ENCODE results near the gene ERBB4. TPM values are rescaled to one million over a fixed set of nuclear protein-coding genes. Genes with fewer than 3 reads are reported as not detected.
A peak's percentile ranks its signal among the peaks of the same experiment; 100 is the strongest.

ERBB4 gene
- polyA plus RNA-seq, 6 donors from 2014 or later: not detected

DNA sequence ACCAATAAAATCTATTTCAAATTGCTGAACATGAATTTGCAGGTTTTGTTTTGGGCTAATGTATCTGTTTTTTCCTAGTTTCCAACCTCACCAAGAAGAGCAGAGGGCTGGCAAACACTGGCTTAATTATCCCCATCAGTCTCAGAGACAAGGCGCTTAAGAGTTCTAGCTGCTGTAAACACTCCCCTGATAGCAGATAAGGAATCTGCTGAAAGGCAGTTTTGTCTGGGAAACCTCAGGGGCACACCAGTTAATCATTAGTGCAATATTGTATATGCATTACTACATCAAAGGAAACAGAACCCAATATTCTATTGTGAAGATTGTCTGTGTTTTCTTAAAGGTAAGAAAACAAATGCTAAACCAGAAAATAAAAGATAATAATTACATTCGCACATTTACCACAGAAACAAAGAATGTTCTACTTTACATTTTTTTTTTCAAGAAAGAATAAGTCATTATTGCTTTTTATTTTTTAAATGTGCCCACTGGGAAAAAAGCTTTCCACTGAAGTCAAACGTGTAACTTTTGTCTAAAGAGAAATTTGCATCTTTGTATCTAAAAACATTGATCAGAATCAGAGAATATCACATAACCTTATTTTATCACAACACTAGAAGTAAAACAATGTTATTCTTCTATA, 179.1 kb downstream of the ERBB4 start:
- no peaks in the 10 kb centered on the region for H3K9me3 Mint-ChIP-seq
- no peaks in the 10 kb centered on the region for H3K27me3 Mint-ChIP-seq
- DNase-seq (no peak), ATAC-seq (ENCODE audit: low read depth in 2 of 2) (no peak)
- H3K36me3 Mint-ChIP-seq: no peaks in the 10 kb centered on the region
- no peak overlapping the region for H3K4me3 Mint-ChIP-seq
- no peaks in the 10 kb centered on the region for H3K4me1 Mint-ChIP-seq
- H3K27ac Mint-ChIP-seq: no peak overlapping the region

- no peak for DNase-seq
- Mint-ChIP-seq H3K4me1 (no peaks in the 10 kb centered on the region), H3K9me3 (no peaks in the 10 kb centered on the region), H3K27me3 (no peaks in the 10 kb centered on the region), H3K4me3 (no peak overlapping the region), H3K27ac (no peak overlapping the region), H3K36me3 (no peaks in the 10 kb centered on the region)
- no peak for ATAC-seq (ENCODE audit: low read depth in 2 of 2)
These were observed 181.0 kb downstream of the ERBB4 start for GRCh38 chr2:212357606-212358005.

- no peaks in the 10 kb centered on the region for H3K9me3 Mint-ChIP-seq
- no peak overlapping the region for H3K27ac Mint-ChIP-seq
- no peak overlapping the region for H3K4me3 Mint-ChIP-seq
- no peaks in the 10 kb centered on the region for H3K4me1 Mint-ChIP-seq
- H3K27me3 Mint-ChIP-seq: no peaks in the 10 kb centered on the region
- no peaks in the 10 kb centered on the region for H3K36me3 Mint-ChIP-seq
- DNase-seq: no peak
- ATAC-seq (ENCODE audit: low read depth in 2 of 2): no peak
These were observed 184.2 kb downstream of the ERBB4 start for GRCh38 chr2:212354382-212354781.

DNA sequence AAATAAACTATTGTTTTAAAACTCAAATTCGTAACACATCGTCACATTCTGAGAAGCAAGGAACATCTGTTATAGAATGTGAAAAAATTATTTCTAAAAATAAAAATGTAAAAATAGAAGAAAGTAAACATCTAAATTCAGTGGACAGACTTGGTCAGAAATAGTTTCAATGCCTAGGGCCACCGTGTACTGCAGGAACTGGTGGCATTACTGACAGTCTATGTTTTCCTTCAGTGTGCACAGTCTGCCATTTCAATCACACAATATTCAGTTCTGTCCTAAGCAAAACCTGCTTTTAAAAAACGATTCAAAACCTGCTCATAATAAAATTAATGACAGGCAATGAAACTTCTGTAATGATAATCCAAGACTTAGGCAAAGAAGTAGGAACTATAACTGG, 190.1 kb downstream of the ERBB4 start:
- Mint-ChIP-seq H3K4me1 (no peaks in the 10 kb centered on the region), H3K27me3 (no peaks in the 10 kb centered on the region), H3K4me3 (no peak overlapping the region), H3K9me3 (no peaks in the 10 kb centered on the region), H3K27ac (no peak overlapping the region), H3K36me3 (no peaks in the 10 kb centered on the region)
- ATAC-seq (ENCODE audit: low read depth in 2 of 2): no peak
- no peak for DNase-seq

GRCh38 chr2:212346865-212347264, 191.7 kb downstream of the ERBB4 start:
- no peak overlapping the region for H3K27ac Mint-ChIP-seq
- no peaks in the 10 kb centered on the region for H3K36me3 Mint-ChIP-seq
- no peak overlapping the region for H3K4me3 Mint-ChIP-seq
- H3K27me3 Mint-ChIP-seq: no peaks in the 10 kb centered on the region
- H3K4me1 Mint-ChIP-seq: no peaks in the 10 kb centered on the region
- H3K9me3 Mint-ChIP-seq: no peaks in the 10 kb centered on the region
- ATAC-seq (ENCODE audit: low read depth in 2 of 2) (no peak), DNase-seq (no peak)

GRCh38 chr2:212345966-212346365, 192.6 kb downstream of the ERBB4 start:
- Mint-ChIP-seq H3K4me3 (no peak overlapping the region), H3K9me3 (no peaks in the 10 kb centered on the region), H3K4me1 (no peaks in the 10 kb centered on the region), H3K27ac (no peak overlapping the region), H3K36me3 (no peaks in the 10 kb centered on the region), H3K27me3 (no peaks in the 10 kb centered on the region)
- no peak for DNase-seq
- no peak for ATAC-seq (ENCODE audit: low read depth in 2 of 2)

- no peaks in the 10 kb centered on the region for H3K27me3 Mint-ChIP-seq
- H3K4me3 Mint-ChIP-seq: no peak overlapping the region
- ATAC-seq (ENCODE audit: low read depth in 2 of 2) (no peak), DNase-seq (no peak)
- H3K4me1 Mint-ChIP-seq: no peaks in the 10 kb centered on the region
- H3K27ac Mint-ChIP-seq: no peak overlapping the region
- H3K36me3 Mint-ChIP-seq: no peaks in the 10 kb centered on the region
- no peaks in the 10 kb centered on the region for H3K9me3 Mint-ChIP-seq
These were observed 194.5 kb downstream of the ERBB4 start for GRCh38 chr2:212344131-212344530.

- Mint-ChIP-seq H3K4me1 (no peaks in the 10 kb centered on the region), H3K27ac (no peak overlapping the region), H3K27me3 (no peaks in the 10 kb centered on the region), H3K36me3 (no peaks in the 10 kb centered on the region), H3K4me3 (no peak overlapping the region), H3K9me3 (no peaks in the 10 kb centered on the region)
- DNase-seq (no peak), ATAC-seq (ENCODE audit: low read depth in 2 of 2) (no peak)
These were observed 195.4 kb downstream of the ERBB4 start for GRCh38 chr2:212343167-212343566.

GRCh38 chr2:212337486-212338343, 200.9 kb downstream of the ERBB4 start:
- H3K27ac Mint-ChIP-seq: peak overlapping the region in 1 of 6 donors; percentile 14
- H3K4me1 Mint-ChIP-seq: no peaks in the 10 kb centered on the region
- no peaks in the 10 kb centered on the region for H3K36me3 Mint-ChIP-seq
- no peak for DNase-seq
- no peaks in the 10 kb centered on the region for H3K27me3 Mint-ChIP-seq
- no peaks in the 10 kb centered on the region for H3K9me3 Mint-ChIP-seq
- no peak for ATAC-seq (ENCODE audit: low read depth in 2 of 2)
- H3K4me3 Mint-ChIP-seq: no peak overlapping the region

DNA sequence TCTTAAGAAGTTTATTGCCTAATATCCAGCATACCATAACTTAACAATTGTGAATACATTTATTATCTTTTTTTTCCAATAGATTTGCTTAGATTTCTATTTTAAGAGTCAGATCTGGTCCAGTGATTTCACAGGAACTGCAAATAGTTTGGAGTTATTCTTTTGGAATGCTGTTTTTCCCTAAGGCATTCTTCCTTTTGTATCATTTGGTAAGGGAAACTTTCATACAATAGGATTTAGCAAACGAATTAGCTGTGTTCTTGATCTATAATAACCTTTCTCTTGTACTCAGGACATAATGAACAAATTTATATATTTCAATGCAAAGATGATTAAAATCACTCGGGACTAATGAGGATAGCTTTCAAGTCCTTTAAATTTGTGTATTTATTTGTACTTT, 201.6 kb downstream of the ERBB4 start:
- DNase-seq (no peak), ATAC-seq (ENCODE audit: low read depth in 2 of 2) (no peak)
- H3K4me3 Mint-ChIP-seq: no peak overlapping the region
- no peaks in the 10 kb centered on the region for H3K9me3 Mint-ChIP-seq
- H3K4me1 Mint-ChIP-seq: no peaks in the 10 kb centered on the region
- no peaks in the 10 kb centered on the region for H3K27me3 Mint-ChIP-seq
- H3K27ac Mint-ChIP-seq: no peak overlapping the region
- no peaks in the 10 kb centered on the region for H3K36me3 Mint-ChIP-seq

GRCh38 chr2:212330263-212330662, 208.3 kb downstream of the ERBB4 start:
- Mint-ChIP-seq H3K9me3 (no peaks in the 10 kb centered on the region), H3K27me3 (no peaks in the 10 kb centered on the region), H3K4me1 (no peaks in the 10 kb centered on the region), H3K4me3 (no peak overlapping the region), H3K27ac (no peak overlapping the region), H3K36me3 (no peaks in the 10 kb centered on the region)
- ATAC-seq (ENCODE audit: low read depth in 2 of 2) (no peak), DNase-seq (no peak)

DNA sequence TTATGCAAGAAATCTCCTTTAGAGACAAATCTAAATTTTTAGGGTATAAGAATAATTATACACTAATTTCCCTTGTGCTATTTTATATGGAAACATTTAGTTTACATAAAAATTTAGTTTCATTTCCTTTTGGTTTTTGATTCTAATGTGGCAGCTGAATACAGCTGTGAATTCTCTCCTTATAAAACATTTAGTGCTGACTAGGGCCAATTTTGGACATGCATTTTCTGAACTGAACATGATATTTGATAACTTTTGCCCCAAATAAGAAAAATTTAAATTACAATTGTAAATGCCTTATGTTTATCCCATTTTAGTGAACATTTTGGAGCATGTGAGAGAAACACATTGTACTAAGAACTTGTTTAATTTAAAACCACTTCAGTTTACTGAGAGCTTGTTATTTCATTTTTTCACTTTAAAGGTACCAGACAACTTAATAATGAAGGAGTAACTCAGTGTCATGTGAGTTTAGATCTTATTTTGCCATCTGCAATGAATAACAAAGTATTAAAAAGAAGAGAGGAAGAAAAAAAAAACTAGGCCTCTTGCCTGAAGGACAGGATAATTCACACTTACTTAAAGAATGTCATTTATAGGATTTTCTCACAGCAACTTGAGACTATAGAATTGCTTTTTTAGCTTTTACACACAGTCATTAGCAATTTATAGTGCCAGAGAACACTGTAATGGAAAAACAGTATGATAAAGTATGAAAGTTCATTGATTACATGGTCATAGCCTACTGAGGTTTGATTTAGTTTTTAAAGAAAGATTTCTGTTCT, 209.7 kb downstream of the ERBB4 start:
- DNase-seq: no peak
- Mint-ChIP-seq H3K27ac (no peak overlapping the region), H3K4me1 (no peaks in the 10 kb centered on the region), H3K9me3 (no peaks in the 10 kb centered on the region), H3K27me3 (no peaks in the 10 kb centered on the region), H3K36me3 (no peaks in the 10 kb centered on the region), H3K4me3 (no peak overlapping the region)
- no peak for ATAC-seq (ENCODE audit: low read depth in 2 of 2)

DNA sequence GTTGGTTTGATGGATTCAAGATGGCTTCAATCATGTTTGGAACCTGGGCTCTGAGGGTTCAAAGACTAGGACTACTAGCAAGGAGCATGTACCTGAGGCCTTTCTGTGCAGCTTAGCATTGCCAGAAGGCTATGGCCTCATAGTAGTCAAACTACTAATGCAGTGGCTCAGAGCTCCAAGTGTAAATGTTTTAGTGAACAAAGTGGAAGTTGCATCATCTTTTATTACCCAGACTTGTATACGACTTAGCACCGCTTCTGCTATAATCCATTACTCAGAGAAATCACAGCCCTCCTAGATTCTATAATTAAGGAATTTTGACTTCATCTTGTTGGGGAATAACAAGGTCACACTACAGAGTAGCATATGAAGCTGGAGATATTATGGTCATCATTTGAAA, 210.5 kb downstream of the ERBB4 start:
- Mint-ChIP-seq H3K36me3 (no peaks in the 10 kb centered on the region), H3K9me3 (no peaks in the 10 kb centered on the region), H3K27ac (no peak overlapping the region), H3K4me1 (no peaks in the 10 kb centered on the region), H3K4me3 (no peak overlapping the region), H3K27me3 (no peaks in the 10 kb centered on the region)
- ATAC-seq (ENCODE audit: low read depth in 2 of 2) (no peak), DNase-seq (no peak)

Data from naive B cell (primary cell).